Pancreas (tissue), 10 donors: Measurements from ENCODE around the gene C8A. TPM values are rescaled to one million over a fixed set of nuclear protein-coding genes. Genes with fewer than 3 reads are reported as not detected.

ENCODE experiments used
- ATAC-seq, 4 donors: fragments of 200-7000 bp; cut with Tn5 transposase; one replicate each; pipeline versions ENCODE4 v1.8.0 to v1.9.1; 2020; ENCODE audit warnings: mild to moderate bottlenecking in 4 of 4, moderate library complexity in 4 of 4
- DNase-seq, 6 donors: peaks; one replicate each; pipeline ENCODE4 v3.0.0-alpha.2; 2020
- FAIRE-seq: peaks from 2 replicates; lab custom pipeline; 2012; peaks lifted over from hg19 to GRCh38; lab: Jason Lieb, UNC
- H3K27ac ChIP-seq, 4 donors: fragments of 200-600 bp; sonication (generic); 1 replicate in 3 of 4; 2 replicates in 1 of 4; pipeline versions ENCODE4 v1.5.0 to v1.8.0; 2020
- H3K27me3 ChIP-seq, 4 donors: fragments of 200-600 bp; one replicate each; pipeline ENCODE4 v1.8.0; 2021
- H3K36me3 ChIP-seq, 3 donors: fragments of 200-600 bp; sonication (generic) in 1 of 3; one replicate each; pipeline versions ENCODE4 v1.5.0 to v1.8.0; 2020 to 2021
- H3K4me1 ChIP-seq, 3 donors: fragments of 200-600 bp; one replicate each; pipeline ENCODE4 v1.8.0; 2021
- H3K4me3 ChIP-seq, 4 donors: fragments of 200-600 bp; sonication (generic) in 2 of 4; one replicate each; pipeline versions ENCODE4 v1.5.0 to v1.8.0; 2020 to 2021
- H3K9me3 ChIP-seq, 4 donors: fragments of 200-600 bp; one replicate each; pipeline ENCODE4 v1.8.0; 2021
- CTCF ChIP-seq, 4 donors: fragments of 200-600 bp; sonication (generic) in 3 of 4; IDR thresholded peaks; one replicate each; pipeline versions ENCODE4 v1.5.0 to v1.8.0; 2021; ENCODE audit warnings: antibody characterized with exemption in 4 of 4
- WGBS, 2 donors: extraction: QIAGEN DNeasy Blood & Tissue Kit; methylation state at CpG; one replicate each; pipeline ENCODE4 v1.1.7; 2013; 5-methylcytosine and 5-hydroxymethylcytosine counted together
- intact Hi-C, 3 donors: fragments of 100-400 bp; cut with DNase I; formaldehyde crosslinking; loops; one replicate each; pipeline versions ENCODE4 v1.11.1 to v1.14.2; 2022
- polyA plus RNA-seq, 2 donors: library from polyadenylated mRNA; stranded (reverse); fragments of 200-250 nt; gene quantifications; one replicate each; pipeline ENCODE4 v1.2.3, GENCODE V29; 2013
- total RNA-seq, 6 donors: library from RNA; stranded (reverse); fragmentation: NEBNext Ultra II Directional in 4 of 6; extraction: Animal tissue kit (Norgen Biotek cat#: 25700) in 4 of 6; gene quantifications; one replicate each; pipeline versions ENCODE4 v1.2.1 to v1.2.4, GENCODE V29; 2021 to 2023
- donor health status: healthy with polysubstance abuse.
- donor health status: DM: no; HTN: no; CAD: no; lungs with moderate emphysema.
- donor health status: DM: no; HTN: no; CAD: no.
- donor health status: control.
- donor health status: control.
- donor health status: Bipolar disorder and iron deficiency.
- donor health status: DM: yes; HTN: yes; CAD: no.
- donor health status: DM: no; HTN: no; CAD: no.
- donor health status: DM: no; HTN: no; CAD: no.
- donor health status: DM: yes; HTN: yes; CAD: no.

The C8A gene
- total and polyA plus RNA-seq, 8 donors = 0.08 to 0.38 (median 0.11) TPM; not detected in 4

GRCh38 chr1:56834137-56834900 lies 20.3 kb upstream of the C8A start:
- FAIRE-seq = no peak
- Histone ChIP-seq H3K4me3 (no peak overlapping the region), H3K36me3 (no peaks in the 10 kb centered on the region), H3K4me1 (no peaks in the 10 kb centered on the region), H3K27me3 (peaks cover 0 to 4% (median 0%) of the 10 kb centered on the region in 4 donors), H3K27ac (no peak overlapping the region), H3K9me3 (no peaks in the 10 kb centered on the region)
- WGBS, 2 donors = 81 to 90% methylated on average over 5 of the region's 5 CpGs
- intact Hi-C loops = loop anchor here in 2 of 3 donors (5.0 kb wide), 1 partner anchor 138 kb away; no protein-coding TSS in a partner anchor
- TF ChIP-seq CTCF (IDR thresholded peaks at IDR 0.05) = no peak
- no peak for ATAC-seq
- DNase-seq = no peak

GRCh38 chr1:56835657-56836056 lies 18.9 kb upstream of the C8A start:
- H3K4me1 ChIP-seq = no peaks in the 10 kb centered on the region
- no peak for TF ChIP-seq CTCF (IDR thresholded peaks at IDR 0.05)
- H3K27ac ChIP-seq = no peak overlapping the region
- no peaks in the 10 kb centered on the region for H3K9me3 ChIP-seq
- H3K36me3 ChIP-seq = no peaks in the 10 kb centered on the region
- intact Hi-C loops = loop anchor here in 1 of 3 donors (5.0 kb wide), 1 partner anchor 222 kb away; no protein-coding TSS in a partner anchor
- 48 to 51% methylated on average over 5 of the region's 5 CpGs for WGBS, 2 donors
- no peak for FAIRE-seq
- peaks cover 0 to 4% (median 0%) of the 10 kb centered on the region in 4 donors for H3K27me3 ChIP-seq
- no peak for DNase-seq
- H3K4me3 ChIP-seq = no peak overlapping the region
- peak in 2 of 4 donors; percentile 48 to 52 for ATAC-seq

- Histone ChIP-seq H3K27me3 (no peaks in the 10 kb centered on the region), H3K9me3 (no peaks in the 10 kb centered on the region), H3K4me1 (no peaks in the 10 kb centered on the region), H3K36me3 (no peaks in the 10 kb centered on the region), H3K4me3 (no peak overlapping the region), H3K27ac (no peak overlapping the region)
- intact Hi-C loops = loop anchor here in 1 of 3 donors (5.0 kb wide), 1 partner anchor 221 kb away; no protein-coding TSS in a partner anchor
- FAIRE-seq (no peak), ATAC-seq (no peak), DNase-seq (no peak)
- no peak for TF ChIP-seq CTCF (IDR thresholded peaks at IDR 0.05)
- WGBS, 2 donors = 87 to 93% methylated on average over 4 of the region's 4 CpGs
These were observed 18.2 kb upstream of the C8A start for GRCh38 chr1:56836359-56836758.

GRCh38 chr1:56837244-56837939 lies 17.2 kb upstream of the C8A start:
- H3K4me3 ChIP-seq = no peak overlapping the region
- WGBS, 2 donors = 75 to 83% methylated on average over 9 of the region's 9 CpGs
- H3K9me3 ChIP-seq = no peaks in the 10 kb centered on the region
- FAIRE-seq (no peak), DNase-seq (no peak), ATAC-seq (no peak)
- H3K4me1 ChIP-seq = no peaks in the 10 kb centered on the region
- no peak overlapping the region for H3K27ac ChIP-seq
- TF ChIP-seq CTCF (IDR thresholded peaks at IDR 0.05) = no peak
- intact Hi-C loops = loop anchor here in 1 of 3 donors (5.0 kb wide), 1 partner anchor 220 kb away; no protein-coding TSS in a partner anchor
- no peaks in the 10 kb centered on the region for H3K36me3 ChIP-seq
- no peaks in the 10 kb centered on the region for H3K27me3 ChIP-seq
